Osteoblast (primary cell): ENCODE results near the gene RARB. TPM values are rescaled to one million over a fixed set of nuclear protein-coding genes. Genes with fewer than 3 reads are reported as not detected.

ENCODE experiments used
- DNase-seq: peaks from one replicate; pipeline ENCODE4 v3.0.0; 2011; ENCODE audit warnings: low spot score, mixed read lengths; ENCODE audit not compliant: insufficient read length; ENCODE audit errors: missing footprints
- H2AFZ ChIP-seq: 2 replicates; pipeline ENCODE4 v1.6.0; 2011; ENCODE audit warnings: mild to moderate bottlenecking, low read length
- H3K27ac ChIP-seq: 2 replicates; pipeline ENCODE4 v1.5.1; 2011; ENCODE audit warnings: mild to moderate bottlenecking, low read depth, low read length, moderate library complexity
- H3K27me3 ChIP-seq: 2 replicates; pipeline ENCODE4 v1.6.0; 2012; ENCODE audit warnings: mild to moderate bottlenecking, control low read depth, inconsistent platforms, low read length, moderate library complexity; ENCODE audit not compliant: insufficient read depth
- H3K36me3 ChIP-seq: 2 replicates; pipeline ENCODE4 v1.5.1; 2011; ENCODE audit warnings: mild to moderate bottlenecking, low read length, control low read depth, moderate library complexity; ENCODE audit not compliant: insufficient read depth
- H3K4me1 ChIP-seq: 2 replicates; pipeline ENCODE4 v1.5.1; 2011; ENCODE audit warnings: mild to moderate bottlenecking, low read length, control low read depth, moderate library complexity; ENCODE audit not compliant: insufficient read depth
- H3K4me2 ChIP-seq: 2 replicates; pipeline ENCODE4 v1.6.0; 2011; ENCODE audit warnings: mild to moderate bottlenecking, low read length; ENCODE audit not compliant: insufficient read depth
- H3K4me3 ChIP-seq: fragments of 200-600 bp; sonication (generic); 3 replicates; pipeline ENCODE4 v1.5.1; 2012; ENCODE audit warnings: mild to moderate bottlenecking, low read length, inconsistent platforms; ENCODE audit not compliant: insufficient read depth
- H3K79me2 ChIP-seq: 2 replicates; pipeline ENCODE4 v1.6.0; 2012; ENCODE audit warnings: mild to moderate bottlenecking, low read length, control low read depth, inconsistent platforms; ENCODE audit not compliant: insufficient read depth
- H3K9me3 ChIP-seq: 2 replicates; pipeline ENCODE4 v1.5.1; 2011; ENCODE audit warnings: low read depth, low read length, control low read depth
- H4K20me1 ChIP-seq: 2 replicates; pipeline ENCODE4 v1.6.0; 2012; ENCODE audit warnings: mild to moderate bottlenecking, low read length, control low read depth; ENCODE audit not compliant: insufficient read depth
- total RNA-seq: library from RNA; depleted of rRNA; stranded (reverse); fragments of >200 nt; gene quantifications from 2 replicates; pipeline ENCODE4 v1.2.3, GENCODE V29; 2012
- TF ChIP-seq, protein P1 (sequence below): IDR thresholded peaks from 2 replicates; pipeline ENCODE4 v1.5.1; 2011; ENCODE audit warnings: mild to moderate bottlenecking, low read depth, low read length, moderate library complexity; ENCODE audit errors: extremely low read depth

RARB gene
- total RNA-seq, 1 donor = 7.6 TPM

GRCh38 chr3:25444273-25444672, 16.2 kb downstream of the RARB start:
- no peaks in the 10 kb centered on the region for H4K20me1 ChIP-seq
- TF ChIP-seq, protein P1, sequence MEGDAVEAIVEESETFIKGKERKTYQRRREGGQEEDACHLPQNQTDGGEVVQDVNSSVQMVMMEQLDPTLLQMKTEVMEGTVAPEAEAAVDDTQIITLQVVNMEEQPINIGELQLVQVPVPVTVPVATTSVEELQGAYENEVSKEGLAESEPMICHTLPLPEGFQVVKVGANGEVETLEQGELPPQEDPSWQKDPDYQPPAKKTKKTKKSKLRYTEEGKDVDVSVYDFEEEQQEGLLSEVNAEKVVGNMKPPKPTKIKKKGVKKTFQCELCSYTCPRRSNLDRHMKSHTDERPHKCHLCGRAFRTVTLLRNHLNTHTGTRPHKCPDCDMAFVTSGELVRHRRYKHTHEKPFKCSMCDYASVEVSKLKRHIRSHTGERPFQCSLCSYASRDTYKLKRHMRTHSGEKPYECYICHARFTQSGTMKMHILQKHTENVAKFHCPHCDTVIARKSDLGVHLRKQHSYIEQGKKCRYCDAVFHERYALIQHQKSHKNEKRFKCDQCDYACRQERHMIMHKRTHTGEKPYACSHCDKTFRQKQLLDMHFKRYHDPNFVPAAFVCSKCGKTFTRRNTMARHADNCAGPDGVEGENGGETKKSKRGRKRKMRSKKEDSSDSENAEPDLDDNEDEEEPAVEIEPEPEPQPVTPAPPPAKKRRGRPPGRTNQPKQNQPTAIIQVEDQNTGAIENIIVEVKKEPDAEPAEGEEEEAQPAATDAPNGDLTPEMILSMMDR = no peak
- no peaks in the 10 kb centered on the region for H3K9me3 ChIP-seq
- no peak overlapping the region for H2AFZ ChIP-seq
- peaks cover 32% of the 10 kb centered on the region for H3K79me2 ChIP-seq
- H3K4me3 ChIP-seq = no peak overlapping the region
- H3K27ac ChIP-seq = no peak overlapping the region
- no peaks in the 10 kb centered on the region for H3K36me3 ChIP-seq
- no peaks in the 10 kb centered on the region for H3K27me3 ChIP-seq
- H3K4me2 ChIP-seq = no peak overlapping the region
- DNase-seq = no peak
- peaks cover 7% of the 10 kb centered on the region for H3K4me1 ChIP-seq

DNA sequence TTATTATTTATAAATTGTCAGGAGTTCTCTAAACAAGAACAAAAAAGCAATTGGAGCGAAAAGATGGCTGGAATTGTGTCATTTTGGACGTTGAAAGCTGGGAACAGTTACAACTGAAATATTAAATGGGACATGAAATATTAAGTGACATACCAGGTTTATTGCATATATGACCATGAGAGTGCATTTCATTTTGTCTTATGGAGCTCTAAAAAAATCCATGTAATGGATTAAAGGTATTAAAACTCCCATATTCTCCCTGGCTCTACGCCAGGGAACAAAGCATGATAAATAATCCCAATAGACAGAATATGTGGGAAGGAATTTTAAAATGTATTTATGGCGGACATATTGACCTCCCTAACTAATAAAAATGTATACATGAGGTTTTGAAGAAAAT, 17.7 kb downstream of the RARB start:
- Histone ChIP-seq H3K9me3 (no peaks in the 10 kb centered on the region), H3K4me1 (peaks cover 7% of the 10 kb centered on the region), H3K27me3 (no peaks in the 10 kb centered on the region), H2AFZ (no peak overlapping the region), H3K36me3 (no peaks in the 10 kb centered on the region), H4K20me1 (no peaks in the 10 kb centered on the region), H3K79me2 (peaks cover 27% of the 10 kb centered on the region), H3K4me2 (no peak overlapping the region), H3K27ac (no peak overlapping the region), H3K4me3 (no peak overlapping the region)
- TF ChIP-seq, protein P1 = no peak
- no peak for DNase-seq

- Histone ChIP-seq H3K4me2 (no peak overlapping the region), H3K79me2 (peaks cover 18% of the 10 kb centered on the region), H4K20me1 (no peaks in the 10 kb centered on the region)
Measured at GRCh38 chr3:25447285-25447684, 19.2 kb downstream of the RARB start.

DNA sequence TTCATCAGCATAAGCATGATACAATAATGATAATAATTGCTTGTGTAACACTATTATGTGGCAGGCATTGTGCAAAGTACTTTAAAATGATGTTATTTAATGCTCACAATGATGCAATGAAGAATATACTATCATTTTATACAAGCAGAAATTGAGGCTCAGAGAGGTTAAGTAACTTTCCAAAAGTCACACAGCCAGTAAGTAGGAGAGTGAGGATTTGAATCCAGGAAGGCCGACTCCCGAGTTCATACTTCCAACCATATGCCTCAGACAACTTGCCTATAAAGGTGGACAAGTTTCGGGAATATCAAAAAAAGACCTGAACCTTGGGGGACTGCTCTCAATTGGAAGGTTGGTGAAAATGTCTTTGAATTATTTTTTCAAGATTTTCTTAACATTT, 19.9 kb downstream of the RARB start:
- H3K27ac ChIP-seq = no peak overlapping the region
- no peaks in the 10 kb centered on the region for H3K36me3 ChIP-seq
- H3K4me3 ChIP-seq = no peak overlapping the region
- H2AFZ ChIP-seq = no peak overlapping the region
- H3K4me1 ChIP-seq = peaks cover 7% of the 10 kb centered on the region
- H3K79me2 ChIP-seq = peaks cover 16% of the 10 kb centered on the region
- DNase-seq = no peak
- TF ChIP-seq, protein P1 = no peak
- H3K9me3 ChIP-seq = no peaks in the 10 kb centered on the region
- H4K20me1 ChIP-seq = no peaks in the 10 kb centered on the region
- no peaks in the 10 kb centered on the region for H3K27me3 ChIP-seq
- H3K4me2 ChIP-seq = no peak overlapping the region

More at GRCh38 chr3:25447285-25447684, 19.2 kb downstream of the RARB start:
- Histone ChIP-seq H3K9me3 (no peaks in the 10 kb centered on the region), H3K4me1 (peaks cover 7% of the 10 kb centered on the region), H3K27ac (no peak overlapping the region), H3K4me3 (no peak overlapping the region), H3K36me3 (no peaks in the 10 kb centered on the region), H3K27me3 (no peaks in the 10 kb centered on the region), H2AFZ (no peak overlapping the region)
- TF ChIP-seq, protein P1 = no peak
- no peak for DNase-seq
